ENCODE data around the gene CCDC28A. TPM values are rescaled to one million over a fixed set of nuclear protein-coding genes. Genes with fewer than 3 reads are reported as not detected.

CCDC28A gene
- total RNA-seq, 1 experiment from 2014 or later, result 19.9 TPM

GRCh38 chr6:138833816-138834539, 60.4 kb downstream of the CCDC28A start:
- DNase-seq (ENCODE audit: low read depth), result no peak

DNA sequence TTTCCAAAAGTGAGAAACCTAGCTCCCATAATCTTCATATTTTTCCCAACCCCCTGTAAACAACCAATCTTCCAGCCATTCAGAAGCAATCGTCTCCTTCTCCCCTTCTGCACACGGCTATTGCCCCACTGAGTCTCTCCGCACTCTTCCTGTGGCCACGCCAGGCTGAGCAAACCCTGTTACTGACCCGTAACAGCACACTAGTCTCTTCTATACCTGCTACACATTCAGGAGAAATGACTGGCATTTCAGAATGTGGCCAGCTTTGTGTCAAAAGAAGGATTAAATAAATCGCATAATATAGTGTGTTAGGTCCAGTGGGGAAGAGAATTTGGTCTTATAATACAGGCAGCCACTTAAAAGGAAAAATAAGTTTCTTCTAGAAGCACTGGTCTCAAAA, 63.7 kb downstream of the CCDC28A start:
- no peak for DNase-seq (ENCODE audit: low read depth)

Other genes with a start within 250 kb of the CCDC28A start
- gene ECT2L, start 22.3 kb downstream of the CCDC28A start, total RNA-seq (2014; rRNA removed; shearing (Covaris generic)), result not detected in 2 replicates
- gene REPS1, start 214.5 kb downstream of the CCDC28A start, total RNA-seq (2014; rRNA removed; shearing (Covaris generic)), result 35.8 and 42.1 TPM in 2 replicates

All from Daoy (cell line).